Activated T-cell treated with anti-CD3 and anti-CD28 coated beads for 4 hours (primary cell): Measurements from ENCODE around the gene WDR27.
"Not testable (repeated sequence)": the region's sequence is repeated elsewhere in the genome, so short reads cannot be mapped to it uniquely, and the experiment has no call there.

ENCODE experiments used
- DNase-seq: peaks from one replicate; pipeline ENCODE4 v3.0.0-alpha.2; 2020

The WDR27 gene

DNA sequence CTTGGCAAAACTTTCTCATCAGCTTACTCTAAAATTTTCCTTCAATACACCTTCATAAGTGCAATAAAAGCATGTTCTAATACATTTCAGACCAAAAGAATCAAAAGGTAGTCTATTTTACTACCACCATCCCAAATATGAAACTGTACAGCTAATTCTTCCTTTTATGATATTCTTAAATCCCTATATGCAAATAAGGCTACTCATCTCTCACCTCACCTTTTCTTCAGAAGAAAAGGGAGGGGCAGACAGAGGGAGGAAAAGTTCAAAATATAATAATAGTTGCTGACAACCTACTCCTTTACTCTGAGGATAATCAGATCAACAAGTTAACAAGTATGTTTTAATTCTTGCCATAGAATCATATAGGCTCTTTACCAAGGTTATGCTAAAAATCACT is 7.5 kb upstream of the WDR27 start:
- no peak for DNase-seq

DNA sequence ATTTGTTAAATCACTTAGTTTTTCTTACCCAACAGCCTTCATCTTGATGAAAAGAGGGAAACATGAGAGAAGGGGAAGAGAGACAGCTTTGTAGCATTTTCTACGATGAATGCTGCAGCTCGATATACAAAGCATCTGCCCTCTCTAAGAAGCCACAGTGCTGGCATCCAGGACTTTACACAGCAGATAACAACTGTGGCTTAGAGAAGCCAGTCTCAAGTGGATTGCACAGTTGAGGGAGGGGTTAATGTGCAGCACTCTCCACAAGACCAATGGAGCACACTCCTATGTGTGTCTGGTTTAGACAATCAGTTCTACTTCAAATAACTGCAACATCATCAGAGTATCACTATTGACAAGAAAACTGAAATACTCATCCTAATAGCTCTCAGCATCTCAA is 5.9 kb upstream of the WDR27 start:
- DNase-seq: no peak

DNA sequence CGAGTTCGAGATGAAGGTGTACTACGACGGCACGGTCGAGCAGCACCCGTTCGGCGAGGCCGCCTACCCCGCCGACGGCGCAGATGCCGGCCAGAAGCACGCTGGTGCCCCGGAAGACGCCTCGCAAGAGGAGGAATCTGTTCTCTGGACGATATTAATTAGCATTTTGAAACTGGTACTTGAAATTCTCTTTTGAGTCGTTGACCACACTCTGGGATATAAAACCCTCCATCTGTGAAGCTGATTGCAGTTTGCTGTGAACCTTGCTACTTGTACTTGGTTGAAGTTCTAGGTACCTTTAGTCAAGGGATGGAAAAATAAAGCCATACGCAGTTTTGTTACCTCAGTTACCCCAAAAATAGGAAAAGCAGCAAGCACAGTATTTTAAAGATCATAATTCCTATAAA is 1.0 kb upstream of the WDR27 start:
- no peak for DNase-seq

DNA sequence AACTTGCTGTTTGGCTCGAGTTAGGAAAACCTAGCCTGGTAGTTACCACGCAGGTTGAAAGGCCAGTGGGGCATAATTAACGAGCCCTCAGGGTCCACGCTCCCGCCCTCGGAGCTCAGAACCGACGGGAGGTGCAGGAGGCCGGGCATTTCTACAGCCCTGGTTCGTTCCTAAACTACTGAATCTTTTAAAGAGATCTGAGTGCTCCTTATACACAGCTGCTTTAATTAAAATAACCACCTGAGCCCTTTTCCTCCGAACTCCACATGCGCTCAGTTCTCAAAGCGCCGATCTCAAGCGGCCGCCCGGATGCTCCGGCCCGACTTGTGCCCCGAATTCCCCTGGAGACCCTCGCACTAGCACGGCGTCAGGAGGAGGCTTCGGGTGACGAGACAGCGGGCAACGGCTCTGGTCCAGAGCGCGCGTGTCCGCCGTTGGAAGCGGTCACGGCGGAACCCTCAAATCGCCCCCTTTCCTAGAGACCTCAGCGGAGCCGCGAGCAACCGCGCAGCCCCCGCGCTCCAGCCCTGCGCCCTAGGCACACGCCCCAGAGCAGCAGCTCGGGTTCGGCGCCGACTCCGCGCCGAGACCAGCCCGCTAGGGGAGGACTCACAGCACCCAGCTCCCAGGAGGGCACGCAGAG is 397 bp downstream of the WDR27 start:
- DNase-seq: no peak

DNA sequence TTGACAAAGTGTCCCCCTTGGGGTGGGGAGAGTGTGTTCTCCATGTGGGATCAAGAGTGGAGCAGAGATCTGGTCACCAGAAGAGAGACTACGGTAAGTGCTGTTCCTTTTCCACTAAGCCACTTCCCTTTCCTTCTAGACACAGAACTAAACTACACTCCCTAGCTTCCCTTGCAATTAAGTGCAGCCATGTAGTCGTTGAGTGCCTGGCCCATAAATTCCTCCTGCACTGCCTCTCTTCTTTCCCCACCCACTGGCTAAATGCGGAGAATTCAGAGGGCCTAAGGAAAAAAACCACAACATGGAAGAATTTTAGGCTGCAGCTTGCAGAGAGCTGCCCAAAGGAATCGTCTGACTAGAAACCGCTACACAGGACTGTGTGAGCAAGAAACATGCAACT is 1.5 kb downstream of the WDR27 start:
- no peak for DNase-seq

DNA sequence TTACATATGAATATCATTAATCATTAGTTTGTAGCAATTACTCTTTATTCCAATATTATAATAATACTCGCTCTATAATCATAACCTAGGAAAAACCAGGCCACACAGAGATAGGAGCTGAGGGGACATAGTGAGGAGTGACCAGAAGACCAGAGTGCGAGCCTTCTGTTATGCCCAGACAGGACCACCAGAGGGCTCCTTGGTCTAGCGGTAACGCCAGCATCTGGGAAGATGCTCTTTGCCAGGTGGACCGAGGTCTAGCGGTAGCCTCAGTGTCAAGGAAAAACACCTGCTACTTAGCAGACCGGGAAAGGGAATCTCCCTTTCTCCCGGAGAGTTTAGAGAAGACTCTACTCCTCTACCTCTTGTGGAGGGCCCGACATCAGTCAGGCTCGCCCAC is 4.7 kb downstream of the WDR27 start:
- DNase-seq: not testable (repeated sequence)

DNA sequence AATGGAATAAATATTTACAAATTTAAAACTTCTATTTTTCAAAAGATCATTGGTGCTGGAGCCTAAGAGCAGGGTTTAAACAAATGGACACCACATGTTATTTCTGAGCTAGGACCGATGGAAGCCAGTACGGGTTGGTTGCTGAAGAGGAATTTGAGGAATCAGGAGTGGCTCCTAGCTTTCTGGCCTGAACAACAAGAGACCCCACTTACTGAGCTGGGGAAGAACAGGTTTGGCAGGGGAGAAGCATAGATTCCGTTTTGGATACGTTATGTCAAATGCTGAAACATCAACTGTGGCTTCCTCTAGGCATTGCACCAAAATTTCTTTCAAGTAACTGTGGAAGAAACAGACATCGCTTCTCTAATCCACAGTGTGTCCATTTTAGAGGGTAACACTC is 6.7 kb downstream of the WDR27 start:
- no peak for DNase-seq

DNA sequence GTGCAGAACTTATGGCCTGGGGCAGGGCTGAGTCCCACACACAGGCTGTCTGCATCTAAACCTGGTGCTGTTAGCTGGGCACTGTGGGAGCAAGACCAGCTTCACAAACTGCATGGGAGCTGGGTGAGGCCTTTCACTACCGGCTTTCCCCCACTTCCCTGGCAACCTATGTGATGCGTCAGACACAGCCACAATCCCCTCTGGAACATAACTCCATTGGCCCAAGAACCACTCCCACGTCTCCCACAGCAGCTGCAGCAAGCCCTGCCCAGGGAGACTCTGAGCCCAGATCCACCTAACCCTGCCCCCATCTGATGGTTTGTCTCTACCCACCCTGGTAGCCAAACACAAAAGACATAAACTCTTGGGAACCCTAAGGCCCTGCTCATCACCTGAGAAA is 9.3 kb downstream of the WDR27 start:
- DNase-seq: no peak

DNA sequence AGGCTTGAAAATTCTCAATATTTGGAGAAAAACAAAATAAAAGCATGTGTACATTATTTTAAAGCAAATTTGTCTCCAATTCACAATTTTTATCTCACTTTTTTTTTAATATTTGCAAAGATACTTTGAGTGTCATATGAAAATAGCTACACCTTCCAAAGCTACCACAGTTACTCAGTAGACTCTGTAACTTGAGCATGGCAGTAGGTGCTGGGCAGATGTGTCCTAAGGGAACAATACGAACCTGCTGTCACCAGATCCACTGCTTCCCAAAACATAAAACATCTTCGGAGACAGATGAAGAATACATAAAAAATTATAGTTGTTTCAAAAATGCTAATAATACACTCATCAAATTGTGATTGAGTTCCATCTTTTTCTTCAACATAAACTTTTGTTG is 10.6 kb downstream of the WDR27 start:
- DNase-seq: no peak

DNA sequence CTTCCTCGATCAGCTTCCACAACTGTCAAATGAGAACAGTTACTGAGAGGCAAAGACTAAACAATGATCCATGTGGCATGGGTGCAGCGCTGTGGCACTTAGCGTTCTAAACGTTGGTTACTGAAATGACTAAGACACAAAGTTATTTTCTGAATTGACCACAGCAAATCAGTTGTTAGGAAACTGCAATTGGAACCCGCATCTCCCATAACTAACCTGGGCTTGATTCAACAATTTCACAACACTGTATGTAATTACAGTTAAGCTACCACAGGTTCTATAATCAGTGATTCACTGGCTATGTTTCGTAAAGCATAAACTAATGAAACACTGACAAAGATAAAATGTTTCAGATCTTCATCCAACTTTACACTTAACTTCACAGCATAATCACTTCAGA is 12.5 kb downstream of the WDR27 start:
- no peak for DNase-seq

DNA sequence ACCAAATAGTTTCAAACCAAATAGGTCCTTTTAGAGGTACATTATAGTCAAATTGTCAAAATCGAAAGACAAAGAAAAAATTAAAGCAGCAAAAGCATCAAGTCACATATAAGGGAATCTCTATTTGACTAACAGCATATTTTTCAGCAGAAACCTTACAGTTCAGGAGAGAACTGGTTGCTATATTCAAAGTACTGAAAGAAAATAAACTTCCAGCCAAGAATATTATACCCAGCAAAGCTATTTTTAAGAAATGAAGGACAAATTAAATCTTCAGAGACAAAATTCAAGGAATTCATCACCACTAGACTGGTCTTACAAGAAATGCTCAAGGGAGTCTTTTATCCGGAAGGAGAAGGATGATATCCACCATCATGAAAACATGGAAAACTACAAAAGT is 16.0 kb downstream of the WDR27 start:
- no peak for DNase-seq

DNA sequence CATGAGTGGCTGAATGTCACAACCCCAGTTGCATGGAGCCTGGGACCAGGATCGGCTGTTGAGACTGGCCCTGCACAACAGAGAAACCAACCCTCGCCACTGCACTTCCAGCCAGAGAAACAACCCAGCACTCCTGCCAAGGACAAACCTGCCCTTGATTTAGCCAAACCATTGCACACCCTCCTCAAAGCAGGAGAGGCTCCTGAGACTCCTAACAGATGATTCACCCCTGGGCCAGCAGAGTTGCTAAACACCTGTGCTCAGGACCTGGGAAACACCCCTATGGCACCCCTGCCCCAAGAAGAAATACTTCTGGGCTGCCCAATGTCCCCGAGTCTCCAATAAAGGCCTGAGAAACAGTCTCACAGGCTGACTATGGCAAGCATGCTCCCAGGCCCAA is 17.8 kb downstream of the WDR27 start:
- DNase-seq: no peak

DNA sequence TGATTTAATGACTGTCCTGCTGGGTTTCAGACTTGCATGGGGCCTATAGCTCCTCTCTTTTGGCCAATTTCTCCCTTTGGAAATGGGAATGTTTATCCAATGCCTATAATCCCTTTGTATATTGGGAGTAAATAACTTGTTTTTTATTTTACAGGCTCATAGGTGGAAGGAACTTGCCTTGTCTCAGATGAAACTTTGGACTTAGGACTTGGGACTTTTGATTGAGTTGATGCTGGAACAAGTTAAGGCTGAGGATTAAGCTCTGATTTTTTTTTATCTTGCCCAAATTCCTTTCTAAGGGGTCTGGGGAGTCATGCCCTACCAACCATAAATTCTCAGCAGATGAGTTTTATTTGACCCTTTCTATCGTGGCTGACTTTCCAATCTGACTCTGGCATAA is 23.5 kb downstream of the WDR27 start:
- DNase-seq: no peak

DNA sequence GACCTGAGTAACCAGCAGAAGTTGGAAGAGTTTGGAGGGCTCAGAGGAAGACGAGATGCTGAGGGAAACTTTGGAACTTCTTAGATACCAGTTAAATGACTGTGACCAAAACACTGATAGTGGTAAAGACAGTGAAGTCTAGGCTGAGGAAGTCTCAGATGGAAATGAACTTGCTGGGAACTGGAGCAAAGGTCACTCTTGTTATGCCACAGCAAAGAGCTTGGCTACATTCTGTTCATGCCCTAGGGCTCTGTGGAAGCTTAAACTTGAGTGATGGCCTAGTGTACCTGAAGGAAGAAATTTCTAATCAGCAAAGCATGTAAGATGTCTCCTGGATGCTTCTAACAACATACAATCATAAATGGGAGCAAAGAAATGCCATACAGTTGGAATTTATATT is 24.7 kb downstream of the WDR27 start:
- DNase-seq: no peak

DNA sequence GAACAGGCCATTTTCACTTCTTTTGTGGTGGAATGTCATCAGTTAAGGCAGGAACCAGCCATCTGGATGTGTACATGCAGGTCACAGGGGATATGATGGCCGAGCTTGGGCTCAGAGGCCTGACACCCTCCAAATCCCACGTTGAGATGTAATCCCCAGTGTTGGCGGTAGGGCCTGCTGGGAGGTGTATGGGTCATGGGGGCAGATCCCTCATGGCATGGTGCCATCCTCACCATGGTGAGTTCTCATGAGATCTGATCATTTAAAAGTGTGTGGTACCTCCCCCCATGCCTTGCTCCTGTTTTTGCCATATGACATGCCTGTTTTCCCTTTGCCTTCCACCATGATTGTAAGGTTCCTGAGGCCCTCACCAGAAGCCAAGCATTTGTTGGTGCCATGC is 26.8 kb downstream of the WDR27 start:
- no peak for DNase-seq

DNA sequence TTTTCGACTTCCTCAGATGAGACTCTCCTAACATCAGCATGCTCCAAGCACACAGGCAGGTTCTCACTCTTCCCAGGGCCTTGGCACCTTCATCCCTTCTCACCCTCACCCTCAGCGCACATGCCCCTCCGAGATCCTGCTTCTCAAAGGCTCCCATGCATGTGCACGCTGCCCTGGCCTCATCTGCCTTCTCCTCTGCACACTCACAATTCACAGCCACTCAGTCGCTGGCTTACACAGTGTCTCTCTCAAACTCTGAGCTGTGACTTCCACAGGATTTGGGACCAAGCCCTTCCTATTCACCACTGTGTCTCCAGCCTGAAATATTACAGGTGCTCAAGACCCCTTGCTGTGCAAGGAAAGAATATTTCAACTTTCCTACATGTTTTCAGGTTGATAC is 30.3 kb downstream of the WDR27 start:
- DNase-seq: no peak

DNA sequence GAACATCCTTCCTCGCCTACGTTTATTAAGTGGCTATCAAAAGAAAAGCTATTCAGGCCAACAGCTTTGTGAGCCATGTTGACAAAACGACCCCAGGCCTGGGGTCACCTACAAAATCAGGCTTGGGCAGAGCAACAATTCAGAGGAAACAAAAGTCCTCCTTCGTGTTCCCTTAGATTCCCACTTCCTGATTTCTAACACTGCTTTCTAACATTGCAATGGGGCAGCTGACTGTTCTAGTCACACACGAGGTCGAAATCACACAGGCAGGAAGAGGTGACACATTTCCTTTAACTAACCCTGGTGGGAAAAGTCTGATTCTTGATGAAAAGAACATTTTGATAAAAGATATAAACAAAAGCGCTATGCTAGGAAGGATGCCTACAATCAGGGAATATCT is 31.9 kb downstream of the WDR27 start:
- DNase-seq: no peak

DNA sequence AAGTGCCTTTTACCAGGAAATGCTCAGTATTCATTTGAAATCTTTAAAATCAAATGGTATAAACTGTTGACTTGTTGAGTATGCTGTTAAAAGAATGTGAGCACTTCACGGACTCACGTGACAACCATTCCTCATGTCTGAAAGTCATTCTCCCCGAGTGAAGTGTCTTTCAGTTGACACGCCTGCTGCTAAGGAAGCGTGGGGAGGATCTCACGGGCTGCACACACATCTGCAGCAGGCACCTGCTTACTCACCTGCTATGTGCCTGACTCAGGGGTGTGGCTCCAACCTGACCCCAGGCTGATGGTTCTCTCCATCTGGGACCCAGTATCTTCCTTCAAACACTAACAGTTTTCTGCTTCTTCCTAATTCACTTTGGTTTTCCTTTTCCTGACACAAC is 32.7 kb downstream of the WDR27 start:
- no peak for DNase-seq

DNA sequence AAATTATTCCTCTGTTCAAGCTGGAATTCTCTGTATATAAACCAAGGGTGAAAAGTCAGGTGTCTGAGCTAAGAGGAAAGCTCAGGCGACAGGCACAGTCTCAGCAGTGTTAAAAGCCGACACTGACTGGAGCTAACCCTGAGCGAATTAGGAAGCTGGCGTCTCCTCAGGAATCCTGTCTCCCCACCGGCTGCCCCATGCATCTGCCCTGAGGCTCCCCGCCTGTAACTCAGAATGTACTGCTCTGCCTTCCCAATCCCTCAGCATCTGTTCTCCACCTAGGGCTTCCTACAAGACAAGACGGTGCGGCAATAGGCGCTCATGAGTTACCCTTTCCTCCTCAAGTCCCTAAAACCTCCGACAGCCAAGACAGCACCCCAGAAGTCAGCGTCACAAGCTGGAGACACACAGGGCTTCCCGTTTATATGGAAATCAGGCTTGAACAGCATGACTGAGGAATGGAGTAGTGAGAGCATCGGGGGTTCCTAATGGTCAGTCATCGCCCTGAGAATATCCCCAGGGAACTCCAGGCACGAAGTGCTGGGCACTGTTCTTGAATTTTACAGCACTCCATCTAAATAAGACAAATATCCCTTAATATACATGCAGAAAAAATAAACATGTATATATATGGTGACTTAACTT is 33.5 kb downstream of the WDR27 start:
- DNase-seq: no peak

DNA sequence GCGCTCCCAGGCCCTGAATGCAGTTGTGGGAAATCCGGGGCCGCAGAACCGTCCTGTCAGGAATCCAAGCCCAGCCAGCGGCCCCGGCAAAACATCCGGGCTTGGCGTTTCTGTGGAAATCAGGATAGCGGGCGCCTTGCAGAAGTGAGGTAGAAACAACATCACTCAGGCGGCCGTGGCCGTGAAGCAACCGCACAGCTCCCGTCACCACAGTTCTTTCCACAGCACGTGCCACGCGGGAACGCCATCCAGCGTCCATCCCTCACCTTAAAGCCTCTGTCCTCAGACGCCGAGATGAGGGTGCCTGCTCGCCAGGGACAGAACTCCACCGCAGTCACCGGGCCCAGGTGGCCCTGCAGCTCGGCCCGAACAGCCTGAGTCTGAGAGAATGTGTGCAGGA is 34.1 kb downstream of the WDR27 start:
- DNase-seq: no peak

DNA sequence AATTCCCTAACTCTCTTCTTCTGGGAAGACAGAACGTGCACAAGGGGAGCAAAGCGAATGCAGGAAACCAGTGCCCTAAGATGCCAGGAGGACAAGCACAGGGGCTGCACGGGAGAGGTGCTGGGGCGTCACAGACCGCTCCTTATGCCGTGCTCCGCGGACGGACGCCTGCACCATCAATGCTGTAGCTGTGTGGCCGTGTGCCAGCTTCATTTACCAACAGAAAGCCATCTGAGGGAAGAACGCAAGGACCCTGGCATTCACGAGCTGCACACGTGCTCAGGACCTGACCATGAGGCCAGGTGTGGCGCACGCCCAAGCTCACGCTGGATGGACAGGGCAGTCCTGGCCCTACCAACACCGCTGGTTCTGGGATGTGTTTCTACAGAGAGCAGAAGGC is 35.4 kb downstream of the WDR27 start:
- DNase-seq: no peak

DNA sequence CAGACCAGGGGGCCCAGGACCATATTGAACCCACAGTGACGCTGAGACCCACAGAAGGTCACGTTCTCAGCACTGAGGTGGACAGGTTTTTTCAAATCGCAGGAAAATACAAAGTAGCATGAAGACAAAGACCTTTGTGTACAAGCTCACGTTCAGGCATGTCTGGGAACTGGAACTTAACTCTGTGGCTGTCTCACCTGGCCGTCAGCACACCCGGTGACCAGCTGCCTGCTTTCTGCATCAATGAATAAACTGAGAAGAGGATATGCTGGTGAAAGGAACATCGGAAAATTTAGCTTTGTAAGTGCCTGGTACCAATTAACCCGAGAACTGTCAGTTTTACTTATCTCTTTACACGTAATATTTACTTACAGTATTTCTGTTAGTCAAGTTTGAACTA is 36.5 kb downstream of the WDR27 start:
- DNase-seq: no peak

DNA sequence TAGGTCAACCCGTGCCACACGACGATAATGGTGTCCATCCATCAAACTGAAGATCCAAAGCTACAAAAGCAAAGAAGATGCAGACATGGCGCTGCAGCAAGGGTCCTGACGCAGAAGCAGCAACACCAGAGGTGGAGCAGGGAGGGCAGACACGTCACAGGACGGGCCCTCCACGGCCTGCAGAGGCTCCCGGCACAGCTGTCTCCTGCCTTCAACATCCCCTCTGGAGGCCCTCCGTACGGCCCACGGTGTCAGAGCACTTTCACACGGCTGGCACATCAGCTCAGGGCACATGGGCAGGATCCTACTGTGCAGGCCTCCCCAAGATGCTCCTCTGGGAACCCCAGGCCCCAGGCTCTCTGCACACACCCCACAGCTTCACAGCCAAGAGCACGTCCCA is 37.6 kb downstream of the WDR27 start:
- DNase-seq: no peak

DNA sequence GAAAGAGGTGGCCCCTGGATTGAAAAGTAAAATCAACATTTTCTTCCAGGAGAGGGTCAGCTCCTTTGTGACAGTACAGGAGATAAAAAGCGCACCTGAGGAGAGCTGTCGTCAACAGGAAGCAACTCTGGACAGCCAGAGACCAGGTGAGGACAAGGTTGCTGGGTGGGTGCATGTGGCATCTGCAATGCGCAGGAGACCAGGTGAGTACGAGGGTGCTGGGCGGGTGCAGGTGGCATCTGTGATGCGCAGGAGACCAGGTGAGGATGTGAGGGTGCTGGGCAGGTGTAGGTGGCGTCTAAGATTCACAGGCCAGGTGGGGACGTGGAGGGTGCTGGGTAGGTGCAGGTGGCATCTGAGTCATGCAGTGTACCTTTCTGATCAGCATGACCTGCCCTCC is 38.4 kb downstream of the WDR27 start:
- DNase-seq: no peak

DNA sequence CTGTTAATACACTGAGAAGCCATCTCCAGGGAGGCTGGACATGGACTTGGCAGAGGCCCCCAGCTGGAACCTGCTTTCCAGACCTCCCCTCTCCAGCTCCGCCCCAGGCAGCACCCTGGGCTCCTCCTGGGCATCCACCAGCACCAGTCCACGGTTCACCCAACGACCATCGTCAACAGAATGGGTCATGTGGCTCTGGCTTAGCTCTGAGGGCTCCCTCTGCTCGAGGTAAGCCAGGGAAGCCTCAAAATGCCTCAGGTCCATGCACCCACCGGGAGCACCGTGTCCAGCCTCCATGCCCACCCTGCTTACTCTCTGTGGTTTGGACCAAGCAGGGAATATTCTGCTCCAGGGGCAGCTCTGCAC is 40.5 kb downstream of the WDR27 start:
- no peak for DNase-seq
